OCI-LY1 (cell line): ENCODE results near the gene FAM83C.

Source experiments
- H2AFZ ChIP-seq: fragments of 200-600 bp; sonication (generic), shearing (Covaris generic); 2 replicates; pipeline ENCODE4 v1.6.0; 2014; ENCODE audit warnings: antibody characterized with exemption, mild to moderate bottlenecking, low read length
- H3F3A ChIP-seq: fragments of 200-600 bp; sonication (generic), shearing (Covaris generic); 2 replicates; pipeline ENCODE4 v1.6.0; 2014; ENCODE audit warnings: mild to moderate bottlenecking, antibody characterized with exemption, low read length, moderate library complexity; ENCODE audit not compliant: insufficient read depth
- H3K27ac ChIP-seq: fragments of 200-600 bp; sonication (generic); 2 replicates; pipeline ENCODE4 v1.5.1; 2014; ENCODE audit warnings: low read length, mixed run types, mild to moderate bottlenecking, low read depth; ENCODE audit not compliant: poor library complexity, severe bottlenecking
- H3K27me3 ChIP-seq: fragments of 200-600 bp; sonication (generic); 2 replicates; pipeline ENCODE4 v1.6.0; 2014; ENCODE audit warnings: antibody characterized with exemption, mild to moderate bottlenecking, low read length, moderate library complexity; ENCODE audit not compliant: insufficient read depth
- H3K36me3 ChIP-seq: fragments of 200-600 bp; sonication (generic); 2 replicates; pipeline ENCODE4 v1.6.1; 2014; ENCODE audit warnings: mild to moderate bottlenecking, antibody characterized with exemption, low read length, moderate library complexity, mixed read lengths; ENCODE audit not compliant: insufficient read depth
- H3K4me1 ChIP-seq: fragments of 200-600 bp; sonication (generic); 2 replicates; pipeline ENCODE4 v1.5.1; 2014; ENCODE audit warnings: mild to moderate bottlenecking, low read length, moderate library complexity; ENCODE audit not compliant: insufficient read depth, severe bottlenecking
- H3K4me2 ChIP-seq: fragments of 200-600 bp; sonication (generic), shearing (Covaris generic); 2 replicates; pipeline ENCODE4 v1.6.1; 2014; ENCODE audit warnings: low read length
- H3K4me3 ChIP-seq: fragments of 200-600 bp; sonication (generic); 2 replicates; pipeline ENCODE4 v1.5.1; 2014; ENCODE audit warnings: low read length, low read depth, mild to moderate bottlenecking, mixed read lengths; ENCODE audit not compliant: poor library complexity, severe bottlenecking
- H3K79me2 ChIP-seq: fragments of 200-600 bp; shearing (Covaris generic); 2 replicates; pipeline ENCODE4 v1.6.1; 2016; ENCODE audit warnings: mixed run types, low read length, mixed read lengths; ENCODE audit not compliant: insufficient read depth
- H3K9ac ChIP-seq: fragments of 200-600 bp; sonication (generic), shearing (Covaris generic); 2 replicates; pipeline ENCODE4 v1.6.1; 2014; ENCODE audit warnings: mild to moderate bottlenecking, low read length, mixed read lengths
- H3K9me2 ChIP-seq: fragments of 200-600 bp; sonication (generic), shearing (Covaris generic); 2 replicates; pipeline ENCODE4 v1.6.1; 2014; ENCODE audit warnings: low read depth, mild to moderate bottlenecking, low read length, mixed read lengths
- H3K9me3 ChIP-seq: fragments of 200-600 bp; shearing (Covaris generic); 2 replicates; pipeline ENCODE4 v1.6.1; 2014; ENCODE audit warnings: low read length, mixed read lengths
- H4K20me1 ChIP-seq: fragments of 200-600 bp; sonication (generic), shearing (Covaris generic); 2 replicates; pipeline ENCODE4 v1.6.0; 2016; ENCODE audit warnings: mild to moderate bottlenecking, low read length; ENCODE audit not compliant: insufficient read depth
- CTCF ChIP-seq: fragments of 200-600 bp; sonication (generic), shearing (Covaris generic); IDR thresholded peaks from 2 replicates; pipeline ENCODE4 v1.5.1; 2017; ENCODE audit warnings: mild to moderate bottlenecking, antibody characterized with exemption, low read length, moderate library complexity, mixed read lengths
- EZH2 ChIP-seq: fragments of 200-600 bp; sonication (generic), shearing (Covaris generic); IDR thresholded peaks from 2 replicates; pipeline ENCODE4 v1.8.0; 2017; ENCODE audit warnings: borderline replicate concordance, mixed run types, mild to moderate bottlenecking, antibody characterized with exemption, low read length, moderate library complexity, mixed read lengths

The FAM83C gene

DNA sequence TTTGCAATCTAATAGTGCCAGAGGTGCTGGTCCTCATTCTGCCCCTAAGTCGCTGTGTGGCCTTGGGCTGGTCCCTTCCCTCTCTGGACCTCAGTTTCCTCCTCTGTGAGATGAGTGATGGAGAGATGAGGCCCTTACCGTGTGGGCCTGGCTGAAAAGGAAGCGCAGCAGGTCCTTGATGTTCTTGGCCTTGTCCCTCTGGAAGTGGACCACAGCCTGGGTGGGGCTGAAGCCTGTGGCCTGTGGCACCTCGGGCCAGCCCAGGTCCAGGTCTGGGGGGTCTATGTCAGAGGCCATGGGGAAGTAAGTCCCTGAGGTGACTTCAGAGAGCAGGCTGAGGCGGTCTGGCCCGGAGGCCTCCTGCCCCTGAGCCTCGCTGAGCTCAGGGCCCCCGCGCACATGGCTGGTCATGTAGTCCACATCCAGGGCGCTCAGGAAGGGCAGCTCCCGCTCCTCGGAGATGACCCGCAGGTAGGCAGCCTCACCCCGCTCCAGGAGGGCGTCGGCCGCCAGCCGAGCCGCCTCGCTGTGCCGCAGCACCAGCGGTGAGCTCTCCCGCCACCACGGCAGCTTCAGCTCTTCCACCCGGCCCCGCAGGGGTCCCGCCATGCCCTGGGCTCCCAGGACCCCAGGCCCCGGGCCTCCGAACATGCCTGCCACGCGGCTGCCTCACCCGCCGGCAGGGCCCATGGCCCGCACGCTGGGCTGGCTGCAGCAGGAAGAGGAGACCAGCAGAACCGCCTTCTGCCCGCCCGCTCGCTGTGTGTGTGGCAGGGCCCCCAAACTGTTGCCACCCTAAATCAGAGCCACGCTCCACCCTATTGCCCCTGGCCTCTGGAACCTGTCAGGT lies at the start of gene FAM83C:
TSS of gene FAM83C (minus strand) at position 772 of the 850 bp plus-strand sequence. CDS start at position 651, 121 bp downstream.
- Histone ChIP-seq H3F3A (no peaks in the 10 kb centered on the region), H3K27me3 (peaks cover 4% of the 10 kb centered on the region), H3K4me3 (no peak within 1 kb of the TSS), H3K4me2 (no peak within 1 kb of the TSS), H2AFZ (no peak within 1 kb of the TSS), H3K79me2 (no peaks in the 10 kb centered on the region), H3K9me3 (no peaks in the 10 kb centered on the region), H3K36me3 (no peaks in the 10 kb centered on the region), H3K4me1 (no peaks in the 10 kb centered on the region), H3K9ac (no peak within 1 kb of the TSS), H3K27ac (no peak within 1 kb of the TSS), H4K20me1 (no peaks in the 10 kb centered on the region), H3K9me2 (no peaks in the 10 kb centered on the region)
- TF ChIP-seq CTCF (no peak), EZH2 (no peak)

DNA sequence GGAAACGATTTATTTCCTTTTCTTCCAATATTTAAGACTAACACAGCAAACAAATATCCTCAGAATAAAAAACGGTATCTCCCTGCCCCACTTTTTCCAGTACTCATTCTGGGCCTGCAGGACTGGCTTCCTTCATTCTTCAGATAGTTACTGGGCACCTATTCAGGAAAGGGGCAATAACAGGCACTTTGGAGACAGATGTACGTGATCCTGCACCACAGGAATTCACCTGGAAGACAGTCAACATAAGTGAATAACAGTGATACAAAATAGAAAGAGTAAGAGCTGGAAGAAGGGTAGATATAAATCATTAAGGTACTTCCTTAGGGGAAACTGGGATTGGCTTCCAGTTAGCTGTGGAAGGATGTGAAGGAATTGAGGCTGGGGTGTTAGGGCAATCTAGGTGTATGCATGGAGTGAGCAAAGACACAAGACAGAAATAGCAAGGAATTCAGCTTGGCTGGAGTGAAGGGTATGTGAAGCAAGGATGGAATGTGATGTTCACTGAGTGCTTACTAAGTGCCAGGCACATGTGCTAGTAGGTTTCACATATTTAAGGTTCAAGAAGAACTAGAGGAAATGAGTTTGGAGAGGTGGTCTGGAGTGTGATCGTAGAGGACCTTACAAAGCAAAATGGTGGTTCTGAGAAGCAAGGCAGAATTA lies 49.3 kb upstream of the FAM83C start:
- no peaks in the 10 kb centered on the region for H3K9me2 ChIP-seq
- no peaks in the 10 kb centered on the region for H3K9me3 ChIP-seq
- no peak overlapping the region for H2AFZ ChIP-seq
- H3K4me1 ChIP-seq = peaks cover 22% of the 10 kb centered on the region
- 0 out of 2 replicates have a peak, but pooled peaks cover 4% of the 10 kb centered on the region for H3F3A ChIP-seq
- H3K9ac ChIP-seq = no peak overlapping the region; the same call in 1 of the 2 replicates
- peaks cover 27% of the 10 kb centered on the region for H3K36me3 ChIP-seq
- no peaks in the 10 kb centered on the region for H4K20me1 ChIP-seq
- TF ChIP-seq EZH2 = no peak
- no peak for TF ChIP-seq CTCF
- no peaks in the 10 kb centered on the region for H3K27me3 ChIP-seq
- no peak overlapping the region for H3K4me3 ChIP-seq
- H3K79me2 ChIP-seq = no peaks in the 10 kb centered on the region
- no peak overlapping the region for H3K4me2 ChIP-seq
- peak overlapping the region; percentile 78 for H3K27ac ChIP-seq

GRCh38 chr20:35340436-35340835 lies 48.2 kb upstream of the FAM83C start:
- peaks cover 22% of the 10 kb centered on the region for H3K4me1 ChIP-seq
- peaks cover 16% of the 10 kb centered on the region; the same call in 1 of the 2 replicates for H3K36me3 ChIP-seq
- H3K9ac ChIP-seq = no peak overlapping the region
- no peak overlapping the region for H3K27ac ChIP-seq
- H3K4me3 ChIP-seq = no peak overlapping the region
- no peak for TF ChIP-seq EZH2
- no peak for TF ChIP-seq CTCF
- no peaks in the 10 kb centered on the region for H3K79me2 ChIP-seq
- H3K4me2 ChIP-seq = no peak overlapping the region
- no peak overlapping the region for H2AFZ ChIP-seq
- H3K9me2 ChIP-seq = no peaks in the 10 kb centered on the region
- no peaks in the 10 kb centered on the region for H3K27me3 ChIP-seq
- no peaks in the 10 kb centered on the region for H4K20me1 ChIP-seq
- no peaks in the 10 kb centered on the region for H3K9me3 ChIP-seq
- H3F3A ChIP-seq = 0 out of 2 replicates have a peak, but pooled peaks cover 4% of the 10 kb centered on the region
